ENCODE data around the gene PLSCR1.
"Not testable (repeated sequence)": the region's sequence is repeated elsewhere in the genome, so short reads cannot be mapped to it uniquely, and the experiment has no call there.

Gene PLSCR1

GRCh38 chr3:146547235-146547835, 2.9 kb upstream of the PLSCR1 start:
- DNase-seq = no peak

DNA sequence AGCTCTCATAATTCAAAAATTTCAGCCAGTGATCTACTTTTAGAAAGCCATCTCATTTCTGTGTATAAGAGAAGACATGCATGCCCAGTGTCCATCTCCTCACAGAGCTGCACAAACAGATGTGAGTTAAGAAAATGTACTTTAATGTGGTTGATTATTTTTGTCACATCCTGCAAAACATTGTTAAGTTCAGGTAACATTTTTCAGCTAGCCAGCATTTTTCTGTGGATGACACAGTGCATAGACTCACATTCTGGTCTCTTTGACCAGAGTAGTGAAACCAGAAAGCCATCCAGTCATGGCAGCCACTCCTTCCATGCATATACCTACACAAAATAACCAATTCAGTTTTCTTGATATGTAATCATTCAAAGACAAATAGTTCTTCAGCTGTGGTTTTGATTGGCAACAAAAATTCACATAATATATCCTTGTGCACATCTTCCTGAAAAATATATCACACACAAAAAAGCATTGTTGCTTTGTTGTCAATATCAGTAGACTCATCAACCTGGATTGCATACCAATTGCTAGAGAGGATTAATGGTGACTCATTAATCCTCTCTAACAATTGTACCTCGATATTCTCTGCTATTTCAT, 2.1 kb upstream of the PLSCR1 start:
- no peak for DNase-seq

DNA sequence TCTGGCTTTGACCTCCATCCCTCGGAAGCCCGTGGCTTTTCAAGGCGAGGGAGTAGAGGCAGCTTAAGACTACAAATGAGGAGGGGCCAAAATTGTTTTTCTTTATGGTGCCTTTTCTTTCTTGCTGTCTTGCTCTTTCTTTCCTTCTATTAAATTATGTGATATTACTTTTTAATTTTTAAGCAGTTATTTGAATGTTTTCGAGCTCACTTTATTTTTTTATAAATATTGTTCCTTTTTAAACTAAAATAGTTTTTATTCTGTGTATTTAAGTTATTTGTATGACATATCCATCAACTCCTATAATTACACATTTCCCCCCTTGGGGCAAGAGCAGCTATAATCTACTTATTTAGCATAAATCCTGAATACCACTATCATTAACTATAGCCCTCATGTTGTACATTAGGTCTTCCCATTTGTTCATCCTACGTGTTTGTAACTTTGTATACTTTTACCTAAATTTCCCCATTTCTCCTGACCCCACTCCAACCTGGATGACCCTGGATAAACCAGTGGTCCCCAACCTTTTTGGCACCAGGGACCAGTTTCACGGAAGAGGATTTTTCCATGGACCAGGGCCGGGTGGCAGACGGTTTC, 622 bp upstream of the PLSCR1 start:
- DNase-seq = no peak

DNA sequence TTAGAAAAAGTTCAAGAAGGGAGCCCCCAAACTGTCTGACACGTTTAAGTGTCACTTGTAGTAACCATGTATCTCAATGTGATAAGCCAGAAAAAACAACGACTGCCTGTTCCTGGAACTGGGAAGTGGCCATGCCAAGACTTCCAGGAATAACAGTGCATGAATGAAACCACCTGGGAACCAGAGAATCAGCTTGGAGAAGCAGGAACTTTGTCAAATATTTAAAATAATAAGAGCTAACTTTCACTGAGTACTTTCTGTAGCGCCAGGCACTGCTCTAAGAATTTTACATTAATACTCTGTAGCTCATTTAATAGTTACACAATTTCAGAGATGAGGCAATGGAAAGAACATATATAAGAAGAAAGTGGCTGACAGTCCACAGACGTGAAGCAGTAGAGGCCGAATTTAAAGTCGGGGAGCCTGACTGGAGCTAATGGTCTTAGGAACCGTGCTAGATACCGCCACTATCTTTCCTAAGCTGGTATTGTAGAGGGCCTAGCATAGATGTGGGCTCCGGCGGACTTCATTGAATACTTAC, 876 bp downstream of the PLSCR1 start:
- peak; percentile 68 for DNase-seq

DNA sequence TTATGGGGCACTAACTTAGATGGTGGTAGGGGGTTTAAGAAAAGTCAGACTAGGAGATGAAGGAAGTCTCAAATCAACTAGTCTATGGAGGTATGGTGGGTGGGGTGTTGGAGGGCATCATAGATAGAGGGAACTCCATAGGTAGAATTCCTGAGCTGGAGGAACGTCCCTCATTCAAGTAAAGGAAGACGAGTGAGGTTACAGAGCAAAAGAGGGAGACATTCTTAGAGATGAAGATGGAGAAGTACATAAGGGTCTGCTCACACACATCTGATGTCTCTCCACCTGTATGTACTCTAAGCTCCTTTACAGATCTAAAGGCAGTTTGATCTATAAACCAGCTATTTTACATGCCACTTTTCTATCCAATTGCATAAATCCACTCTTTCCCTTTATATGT, 1.4 kb downstream of the PLSCR1 start:
- DNase-seq = no peak

DNA sequence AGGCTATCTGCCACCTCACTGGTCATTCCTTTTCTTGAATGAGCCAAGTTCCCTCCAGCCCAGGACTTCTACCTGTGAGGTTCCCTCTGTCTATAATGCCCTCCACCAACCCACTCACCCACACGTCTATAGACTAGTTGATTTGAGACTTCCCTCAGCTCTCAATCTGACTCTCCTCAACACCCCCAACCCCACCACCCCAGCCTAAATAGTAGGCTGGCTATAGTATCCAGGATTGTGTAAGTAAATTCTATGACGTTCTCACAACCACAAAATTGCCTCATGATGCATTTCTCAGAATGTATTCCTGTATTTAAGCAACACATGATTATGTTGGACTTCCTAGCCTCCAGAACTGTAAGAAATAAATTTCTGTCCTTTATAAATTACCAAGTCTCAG, 2.2 kb downstream of the PLSCR1 start:
- DNase-seq = no peak

- DNase-seq = no peak
These were observed 3.4 kb downstream of the PLSCR1 start for GRCh38 chr3:146540978-146541377.

- no peak for DNase-seq
These were observed 4.2 kb downstream of the PLSCR1 start for GRCh38 chr3:146540236-146540635.

- DNase-seq = no peak
These were observed 5.1 kb downstream of the PLSCR1 start for GRCh38 chr3:146539315-146539714.

- no peak for DNase-seq
These were observed 6.8 kb downstream of the PLSCR1 start for GRCh38 chr3:146537603-146538002.

DNA sequence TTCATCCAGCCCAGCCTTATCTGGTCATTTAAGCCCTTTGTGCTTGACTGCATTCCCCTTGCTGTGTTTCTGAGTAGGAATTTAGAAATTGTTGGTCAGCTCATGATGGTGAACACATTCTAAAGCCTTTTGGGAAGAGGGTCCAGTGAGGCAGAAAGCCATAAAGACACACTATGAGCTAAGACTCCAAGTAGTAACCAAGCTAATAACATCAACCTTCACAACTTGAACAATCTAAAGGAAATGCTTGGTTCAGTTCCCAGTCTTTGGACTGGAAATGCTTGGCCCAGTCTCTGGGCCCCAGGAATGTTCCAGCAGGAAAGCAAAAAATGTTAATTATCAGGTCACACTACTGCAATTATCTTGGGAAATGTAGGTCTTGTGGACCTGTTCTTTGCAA, 7.7 kb downstream of the PLSCR1 start:
- DNase-seq = no peak

- no peak for DNase-seq
These were observed 12.0 kb downstream of the PLSCR1 start for GRCh38 chr3:146532406-146532805.

GRCh38 chr3:146530609-146531008, 13.8 kb downstream of the PLSCR1 start:
- DNase-seq = no peak

DNA sequence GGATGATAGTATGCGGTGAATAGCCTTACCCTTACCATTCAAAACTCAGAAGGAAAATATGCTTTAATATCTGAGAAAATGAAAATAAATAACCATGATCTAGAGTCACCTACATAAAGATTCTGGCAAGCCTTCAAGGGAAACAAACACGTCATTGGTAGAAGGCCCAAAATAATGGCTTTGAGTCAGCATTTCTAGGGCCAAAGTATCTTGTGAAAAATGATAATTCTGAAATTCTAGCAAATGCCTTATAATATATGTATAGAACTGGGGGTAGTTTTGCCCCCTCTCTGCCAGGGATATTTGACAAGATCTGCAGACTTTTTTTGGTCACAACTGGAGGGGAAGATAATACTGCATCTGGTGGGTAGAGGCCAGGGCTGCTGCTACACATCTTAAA, 15.4 kb downstream of the PLSCR1 start:
- no peak for DNase-seq

DNA sequence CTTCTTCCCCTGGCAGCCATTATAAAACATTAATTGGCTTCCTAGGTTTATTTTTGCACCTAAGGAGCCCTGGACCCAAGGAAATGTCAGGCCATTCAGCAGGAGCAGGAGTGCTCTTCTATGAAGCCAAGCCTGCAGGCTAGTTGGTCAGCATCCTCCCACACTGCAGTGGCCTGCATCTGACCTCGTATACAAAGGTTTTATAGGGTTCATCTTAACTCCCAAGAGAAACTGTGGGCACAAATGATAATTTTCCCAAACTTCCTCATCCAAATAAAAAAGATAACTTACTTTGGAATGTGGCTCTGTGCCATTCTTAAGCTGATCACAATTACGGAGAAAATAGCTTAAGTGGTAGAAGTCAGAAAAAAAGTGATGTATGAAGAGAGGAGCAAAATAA, 19.4 kb downstream of the PLSCR1 start:
- DNase-seq = no peak

GRCh38 chr3:146523531-146523930, 20.9 kb downstream of the PLSCR1 start:
- no peak for DNase-seq

- DNase-seq = not testable (repeated sequence)
These were observed 21.9 kb downstream of the PLSCR1 start for GRCh38 chr3:146522174-146523158.

DNA sequence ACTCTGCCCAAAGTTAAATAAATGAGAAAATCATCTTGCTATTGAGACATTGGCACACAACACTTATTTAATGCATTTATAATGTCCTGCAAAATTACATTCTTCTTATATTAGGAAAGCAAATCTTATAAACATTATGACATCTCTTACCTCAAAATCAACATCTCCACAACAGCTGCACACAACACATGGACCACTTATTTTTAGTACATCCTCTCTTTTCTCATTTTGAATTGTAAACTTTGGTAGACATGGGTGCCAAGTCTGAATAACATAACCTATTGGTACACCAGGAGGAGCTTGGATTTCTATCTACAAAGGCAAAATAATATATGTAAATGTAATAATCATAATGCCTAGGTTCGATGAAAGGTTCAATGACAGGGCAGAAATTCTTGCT, 23.0 kb downstream of the PLSCR1 start:
- DNase-seq = no peak

DNA sequence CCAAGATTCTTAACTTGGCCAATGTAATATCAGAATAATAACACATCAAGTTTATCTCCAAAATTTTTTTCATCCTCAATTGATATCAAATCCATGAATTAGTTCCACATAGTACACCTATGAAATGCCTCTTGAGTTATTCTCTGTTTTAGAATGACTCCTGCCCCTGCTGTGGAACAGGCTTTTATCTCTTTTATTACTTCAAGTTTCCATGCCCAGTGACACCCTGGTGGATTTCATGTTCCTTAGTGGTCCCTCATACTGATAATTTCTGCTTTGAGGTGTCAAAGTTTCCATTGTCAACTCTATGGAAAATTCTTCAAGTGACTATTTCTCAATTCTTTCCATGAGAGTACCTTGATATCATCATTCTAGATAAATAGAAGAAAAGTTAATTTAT, 24.6 kb downstream of the PLSCR1 start:
- no peak for DNase-seq

DNA sequence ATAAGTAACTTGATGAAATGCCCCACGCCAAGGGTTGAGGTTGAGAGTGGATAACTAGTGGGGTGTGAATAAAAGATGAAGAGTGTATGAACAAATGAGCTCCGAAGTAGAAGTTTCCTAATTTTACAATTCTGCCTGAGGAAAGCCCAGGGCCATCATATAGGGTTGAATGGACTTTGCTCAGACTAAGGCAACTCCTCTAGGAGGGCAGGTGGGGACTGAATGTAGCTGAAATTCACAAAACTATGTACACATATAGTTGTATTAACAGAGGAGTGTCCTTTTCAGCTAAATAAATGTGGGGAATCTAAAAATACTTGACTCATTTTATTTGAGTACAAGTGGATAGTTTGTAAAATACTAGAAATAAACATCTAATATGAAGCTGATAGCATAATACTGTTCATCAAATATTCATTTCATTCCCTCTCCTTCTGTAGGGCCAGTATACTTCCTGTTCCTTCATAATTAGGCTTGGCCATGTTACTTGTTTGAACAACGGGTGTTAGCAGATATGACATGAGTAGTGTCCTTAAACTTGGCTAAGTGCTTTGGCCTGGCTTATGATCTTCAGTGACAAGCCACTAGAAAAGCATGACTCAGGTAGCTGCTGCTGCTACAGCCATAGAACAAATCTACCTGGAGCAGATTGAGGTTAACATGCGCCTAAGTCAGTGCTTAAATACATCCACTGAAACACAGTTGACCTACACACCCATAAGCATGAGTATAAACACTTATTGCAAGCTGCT, 26.5 kb downstream of the PLSCR1 start:
- DNase-seq = no peak

DNA sequence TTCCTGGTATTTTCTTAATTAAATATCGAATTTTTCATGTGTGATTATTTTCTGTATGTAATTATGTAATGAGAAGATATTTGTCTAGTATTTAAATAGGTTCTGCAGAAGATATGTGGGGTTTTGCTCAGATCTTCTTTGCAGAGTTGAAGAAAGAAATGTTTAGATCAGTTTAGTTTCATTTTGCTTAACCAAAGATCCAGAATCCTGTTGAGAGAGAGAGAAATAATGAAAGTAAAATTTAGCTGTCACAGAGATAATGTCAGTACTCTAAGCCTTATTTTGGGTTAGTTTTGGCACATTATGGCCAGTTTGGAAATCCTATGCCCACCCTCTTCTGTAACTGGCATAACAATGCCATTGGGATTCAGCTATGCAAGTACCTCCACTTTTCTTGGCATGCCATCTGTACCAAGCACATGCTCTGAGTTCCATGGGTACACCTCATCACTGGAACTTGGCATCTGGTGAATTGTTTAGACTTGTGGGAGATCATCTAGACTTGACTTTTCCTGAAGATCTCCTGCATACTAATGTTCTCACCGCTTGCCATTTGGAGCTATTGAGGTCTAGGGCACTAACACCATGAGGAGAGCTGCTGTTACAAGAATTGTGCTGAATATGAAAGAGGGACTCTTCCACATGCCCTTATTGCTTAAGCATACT, 30.9 kb downstream of the PLSCR1 start:
- no peak for DNase-seq
